Loucy (cell line): ENCODE data around the gene TMPRSS13.

Experiments used
- H2AFZ ChIP-seq: fragments of 200-600 bp; sonication (generic); 2 replicates; pipeline ENCODE4 v1.6.0; 2016; ENCODE audit warnings: antibody characterized with exemption, mild to moderate bottlenecking, low read length, moderate library complexity
- H3F3A ChIP-seq: fragments of 200-600 bp; 2 replicates; pipeline ENCODE4 v1.6.0; 2016; ENCODE audit warnings: antibody characterized with exemption, low read depth, mild to moderate bottlenecking
- H3K27me3 ChIP-seq: fragments of 200-600 bp; sonication (generic); 2 replicates; pipeline ENCODE4 v1.6.1; 2014; ENCODE audit warnings: low read length, mild to moderate bottlenecking; ENCODE audit not compliant: insufficient read depth, poor library complexity, severe bottlenecking
- H3K36me3 ChIP-seq: fragments of 200-600 bp; sonication (generic); 2 replicates; pipeline ENCODE4 v1.6.1; 2016; ENCODE audit warnings: low read length; ENCODE audit not compliant: insufficient read depth
- H3K4me1 ChIP-seq: fragments of 200-600 bp; sonication (generic); 2 replicates; pipeline ENCODE4 v1.5.1; 2014; ENCODE audit warnings: low read length, mild to moderate bottlenecking; ENCODE audit not compliant: insufficient read depth, poor library complexity, severe bottlenecking
- H3K4me2 ChIP-seq: fragments of 200-600 bp; sonication (generic); 2 replicates; pipeline ENCODE4 v1.6.0; 2014; ENCODE audit warnings: antibody characterized with exemption, low read length, low read depth, mild to moderate bottlenecking; ENCODE audit not compliant: poor library complexity, severe bottlenecking
- H3K4me3 ChIP-seq: fragments of 200-600 bp; sonication (generic); 2 replicates; pipeline ENCODE4 v1.5.1; 2014; ENCODE audit warnings: low read length, mild to moderate bottlenecking, mixed read lengths; ENCODE audit not compliant: poor library complexity, severe bottlenecking
- H3K79me2 ChIP-seq: fragments of 200-600 bp; sonication (generic); 2 replicates; pipeline ENCODE4 v1.6.1; 2014; ENCODE audit warnings: low read length; ENCODE audit not compliant: insufficient read depth
- H3K9ac ChIP-seq: fragments of 200-600 bp; sonication (generic); 2 replicates; pipeline ENCODE4 v1.6.0; 2014; ENCODE audit warnings: mild to moderate bottlenecking, low read depth, low read length, moderate library complexity; ENCODE audit not compliant: poor library complexity, severe bottlenecking
- H3K9me2 ChIP-seq: fragments of 200-600 bp; sonication (generic); replicated peaks from 2 replicates; pipeline ENCODE4 v1.6.1; 2016; ENCODE audit warnings: low read depth, low read length, mixed read lengths
- H3K9me3 ChIP-seq: fragments of 200-600 bp; sonication (generic); 2 replicates; pipeline ENCODE4 v1.6.1; 2014; ENCODE audit warnings: mild to moderate bottlenecking, antibody characterized with exemption, low read length, low read depth; ENCODE audit not compliant: insufficient read depth
- H4K20me1 ChIP-seq: fragments of 200-600 bp; sonication (generic); 2 replicates; pipeline ENCODE4 v1.6.0; 2014; ENCODE audit warnings: antibody characterized with exemption, low read length, mild to moderate bottlenecking; ENCODE audit not compliant: insufficient read depth, poor library complexity, severe bottlenecking
- EZH2phosphoT487 ChIP-seq: fragments of 200-600 bp; IDR thresholded peaks from 2 replicates; pipeline ENCODE4 v1.6.1; 2018; ENCODE audit warnings: antibody characterized with exemption, mild to moderate bottlenecking, moderate library complexity, borderline replicate concordance
- TF ChIP-seq, protein P1 (sequence below): fragments of 200-600 bp; sonication (generic); conservative IDR thresholded peaks from 2 replicates; pipeline ENCODE4 v1.5.1; 2014; ENCODE audit warnings: mild to moderate bottlenecking, antibody characterized with exemption, low read length

Gene TMPRSS13

DNA sequence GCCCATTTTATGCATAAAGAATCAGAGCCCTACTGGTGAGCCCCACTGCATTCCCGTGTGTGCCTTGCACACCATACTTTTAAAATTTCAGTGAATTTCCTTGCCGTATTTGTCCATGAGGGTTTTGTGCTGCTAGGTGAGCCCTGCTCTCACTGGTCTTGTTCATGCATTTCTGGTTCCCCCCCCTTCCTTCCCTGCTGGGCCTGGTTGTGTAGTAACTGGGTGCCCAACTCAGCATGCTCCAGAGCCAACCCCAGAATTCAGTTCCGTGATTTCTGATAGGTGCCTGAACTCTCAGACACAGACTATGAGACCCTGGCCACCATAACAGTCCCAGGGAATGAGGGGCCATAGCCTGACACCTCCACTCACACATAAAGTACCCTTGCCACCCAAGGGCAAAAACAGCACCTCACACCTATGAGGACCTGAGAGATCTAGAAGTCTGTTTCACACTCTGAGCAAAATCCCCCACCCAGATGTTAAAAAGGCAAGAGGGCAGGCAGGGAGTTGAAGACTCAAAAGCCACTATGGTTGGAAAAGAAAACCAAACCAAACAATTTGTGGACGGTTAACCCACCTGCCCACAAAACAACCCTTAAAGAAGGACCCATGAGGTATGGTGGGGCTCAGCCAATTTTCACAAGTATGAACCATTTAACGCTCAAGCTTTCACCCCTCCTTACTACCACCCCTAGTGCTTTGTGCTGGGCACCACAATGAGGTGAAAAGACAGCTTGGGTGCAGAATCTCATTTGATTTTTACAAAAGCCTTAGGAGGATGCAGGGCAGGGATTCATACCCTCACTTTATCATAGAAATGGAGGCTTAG, 40.2 kb upstream of the TMPRSS13 start:
- no peaks in the 10 kb centered on the region for H3K9me3 ChIP-seq
- H3K9ac ChIP-seq = peak overlapping the region; percentile 19
- peak overlapping the region; percentile 68 for H3K4me2 ChIP-seq
- H3K9me2 ChIP-seq = no peaks in the 10 kb centered on the region
- no peaks in the 10 kb centered on the region for H3K79me2 ChIP-seq
- H4K20me1 ChIP-seq = no peaks in the 10 kb centered on the region
- TF ChIP-seq, protein P1, sequence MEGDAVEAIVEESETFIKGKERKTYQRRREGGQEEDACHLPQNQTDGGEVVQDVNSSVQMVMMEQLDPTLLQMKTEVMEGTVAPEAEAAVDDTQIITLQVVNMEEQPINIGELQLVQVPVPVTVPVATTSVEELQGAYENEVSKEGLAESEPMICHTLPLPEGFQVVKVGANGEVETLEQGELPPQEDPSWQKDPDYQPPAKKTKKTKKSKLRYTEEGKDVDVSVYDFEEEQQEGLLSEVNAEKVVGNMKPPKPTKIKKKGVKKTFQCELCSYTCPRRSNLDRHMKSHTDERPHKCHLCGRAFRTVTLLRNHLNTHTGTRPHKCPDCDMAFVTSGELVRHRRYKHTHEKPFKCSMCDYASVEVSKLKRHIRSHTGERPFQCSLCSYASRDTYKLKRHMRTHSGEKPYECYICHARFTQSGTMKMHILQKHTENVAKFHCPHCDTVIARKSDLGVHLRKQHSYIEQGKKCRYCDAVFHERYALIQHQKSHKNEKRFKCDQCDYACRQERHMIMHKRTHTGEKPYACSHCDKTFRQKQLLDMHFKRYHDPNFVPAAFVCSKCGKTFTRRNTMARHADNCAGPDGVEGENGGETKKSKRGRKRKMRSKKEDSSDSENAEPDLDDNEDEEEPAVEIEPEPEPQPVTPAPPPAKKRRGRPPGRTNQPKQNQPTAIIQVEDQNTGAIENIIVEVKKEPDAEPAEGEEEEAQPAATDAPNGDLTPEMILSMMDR = no peak
- TF ChIP-seq EZH2phosphoT487 = no peak
- H3K4me3 ChIP-seq = no peak overlapping the region
- H2AFZ ChIP-seq = no peak overlapping the region
- H3K4me1 ChIP-seq = peaks cover 48% of the 10 kb centered on the region
- no peaks in the 10 kb centered on the region for H3F3A ChIP-seq
- H3K27me3 ChIP-seq = no peaks in the 10 kb centered on the region
- H3K36me3 ChIP-seq = no peaks in the 10 kb centered on the region

DNA sequence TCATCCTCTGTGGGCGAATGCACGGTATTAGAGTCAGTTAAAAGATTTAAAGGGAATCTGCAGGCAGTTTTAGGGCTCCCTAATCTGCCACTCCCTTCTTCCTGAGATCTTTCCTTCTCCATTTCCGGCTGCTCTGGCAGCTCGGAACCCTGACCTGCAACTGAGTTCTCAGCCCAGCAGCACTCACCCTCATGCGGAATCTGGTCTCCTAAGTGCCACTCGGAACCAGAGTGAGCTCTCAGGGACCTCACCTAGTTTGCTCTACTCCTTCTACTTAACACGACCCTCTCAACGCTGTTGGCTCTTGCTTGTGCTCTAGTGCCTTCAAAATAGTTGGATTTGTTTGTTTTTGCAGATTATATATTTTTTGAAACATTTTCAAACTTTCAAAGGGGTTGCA, 37.7 kb upstream of the TMPRSS13 start:
- no peaks in the 10 kb centered on the region for H3K27me3 ChIP-seq

DNA sequence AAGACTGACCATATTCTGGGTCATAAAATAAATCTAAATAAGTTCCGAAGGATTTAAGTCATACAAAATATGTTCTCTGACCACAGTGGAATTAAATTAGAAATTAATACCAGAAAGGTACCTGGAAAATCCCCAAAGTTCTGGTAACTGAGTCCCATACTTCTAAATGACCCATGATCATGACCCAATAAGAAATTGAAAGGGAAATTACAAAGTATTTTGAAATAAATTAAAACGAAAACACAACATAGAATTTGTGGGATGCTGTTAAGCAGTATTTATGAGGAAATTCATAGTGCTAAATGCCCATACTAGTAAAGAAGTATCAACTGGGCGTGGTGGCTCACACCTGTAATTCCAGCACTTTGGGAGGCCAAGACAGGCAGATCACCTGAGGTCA, 33.6 kb upstream of the TMPRSS13 start:
- TF ChIP-seq EZH2phosphoT487 = no peak
- TF ChIP-seq, protein P1 = no peak
- no peak overlapping the region for H3K9ac ChIP-seq
- peaks cover 6% of the 10 kb centered on the region for H3K4me1 ChIP-seq
- H3K9me2 ChIP-seq = no peaks in the 10 kb centered on the region
- no peaks in the 10 kb centered on the region for H4K20me1 ChIP-seq
- H3K79me2 ChIP-seq = no peaks in the 10 kb centered on the region
- H3K4me3 ChIP-seq = no peak overlapping the region
- no peaks in the 10 kb centered on the region for H3K9me3 ChIP-seq
- H3F3A ChIP-seq = no peaks in the 10 kb centered on the region
- no peak overlapping the region for H2AFZ ChIP-seq
- H3K4me2 ChIP-seq = no peak overlapping the region
- H3K36me3 ChIP-seq = no peaks in the 10 kb centered on the region
- H3K27me3 ChIP-seq = no peaks in the 10 kb centered on the region

More for the DNA sequence above, 37.7 kb upstream of the TMPRSS13 start:
- Histone ChIP-seq H4K20me1 (no peaks in the 10 kb centered on the region), H3F3A (no peaks in the 10 kb centered on the region), H3K4me2 (no peak overlapping the region), H3K79me2 (no peaks in the 10 kb centered on the region), H3K4me3 (no peak overlapping the region), H3K4me1 (peaks cover 36% of the 10 kb centered on the region), H3K36me3 (no peaks in the 10 kb centered on the region), H3K9ac (no peak overlapping the region), H3K9me3 (no peaks in the 10 kb centered on the region), H2AFZ (no peak overlapping the region), H3K9me2 (no peaks in the 10 kb centered on the region)
- TF ChIP-seq, protein P1 = no peak
- no peak for TF ChIP-seq EZH2phosphoT487
